Natural killer cell (primary cell): ENCODE results near the gene KLHDC8A. TPM values are rescaled to one million over a fixed set of nuclear protein-coding genes. Genes with fewer than 3 reads are reported as not detected.

Source experiments
- ATAC-seq, 3 donors: fragments of 150-1000 bp in 2 of 3; fragments of 200-7000 bp in 1 of 3; cut with Tn5 transposase; 1 replicate in 1 of 3; 2 replicates in 2 of 3; pipeline ENCODE4 v1.10.0; 2021; ENCODE audit warnings: mild to moderate bottlenecking in 2 of 3, moderate library complexity in 2 of 3
- DNase-seq, 2 donors: peaks; one replicate each; pipeline versions ENCODE4 v3.0.0 to v3.0.0-alpha.2; 2013 to 2021; ENCODE audit warnings: mixed read lengths in 1 of 2
- H3K27ac ChIP-seq: one replicate; pipeline ENCODE4 v1.5.1; 2013; ENCODE audit warnings: mild to moderate bottlenecking, low read length
- H3K27me3 ChIP-seq: one replicate; pipeline ENCODE4 v1.6.1; 2013; ENCODE audit warnings: low read length; ENCODE audit not compliant: control insufficient read depth, insufficient read depth
- H3K36me3 ChIP-seq: one replicate; pipeline ENCODE4 v1.6.1; 2013; ENCODE audit warnings: low read length; ENCODE audit not compliant: control insufficient read depth, insufficient read depth
- H3K4me1 ChIP-seq: one replicate; pipeline ENCODE4 v1.6.1; 2013; ENCODE audit warnings: low read length; ENCODE audit not compliant: control insufficient read depth, insufficient read depth
- H3K4me3 ChIP-seq: one replicate; pipeline ENCODE4 v1.5.1; 2013; ENCODE audit warnings: low read length
- H3K9me3 ChIP-seq: one replicate; pipeline ENCODE4 v1.6.1; 2013; ENCODE audit warnings: low read length; ENCODE audit not compliant: control insufficient read depth, insufficient read depth
- H3K27ac Mint-ChIP-seq, 2 donors: one replicate each; pipeline ENCODE4 v1.8.0; 2022; ENCODE audit warnings: mild to moderate bottlenecking in 2 of 2, mixed read lengths in 2 of 2, moderate library complexity in 1 of 2
- H3K27me3 Mint-ChIP-seq, 2 donors: one replicate each; pipeline ENCODE4 v1.8.0; 2022; ENCODE audit warnings: low read depth in 2 of 2, mixed read lengths in 2 of 2
- H3K36me3 Mint-ChIP-seq: one replicate; pipeline ENCODE4 v1.8.0; 2022; ENCODE audit warnings: mixed read lengths
- H3K4me1 Mint-ChIP-seq, 2 donors: one replicate each; pipeline ENCODE4 v1.8.0; 2022; ENCODE audit warnings: mixed read lengths in 2 of 2
- H3K4me3 Mint-ChIP-seq: one replicate; pipeline ENCODE4 v1.8.0; 2022; ENCODE audit warnings: mild to moderate bottlenecking, moderate library complexity, mixed read lengths
- H3K9me3 Mint-ChIP-seq, 2 donors: one replicate each; pipeline ENCODE4 v1.8.0; 2022; ENCODE audit warnings: mixed read lengths in 2 of 2
- WGBS: methylation state at CpG from one replicate; pipeline ENCODE4 v1.1.7; 2013; ENCODE audit warnings: missing lambda C conversion rate; ENCODE audit not compliant: insufficient coverage; 5-methylcytosine and 5-hydroxymethylcytosine counted together
- intact Hi-C: fragments of 100-400 bp; cut with micrococcal nuclease; formaldehyde crosslinking; loops from one replicate; pipeline ENCODE4 v1.14.2; 2022
- total RNA-seq, 4 donors: library from RNA; stranded (reverse); fragments of 120-200 nt in 1 of 4; gene quantifications; one replicate each; pipeline versions ENCODE4 v1.2.3 to v1.2.4, GENCODE V29; 2013 to 2022
- TF ChIP-seq, protein P1 (sequence below): fragments of 200-600 bp; IDR thresholded peaks from one replicate; pipeline ENCODE4 v1.8.0; 2022; ENCODE audit warnings: antibody characterized with exemption

KLHDC8A gene
- total RNA-seq, 3 donors from 2014 or later (not counting 1 experiment from before 2014, with no cell fraction given): not detected

- 77% methylated on average over 10 of the region's 10 CpGs for WGBS
- no peaks in the 10 kb centered on the region for H3K36me3 Mint-ChIP-seq
- intact Hi-C loops: no loop called here
- H3K27ac ChIP-seq: no peak overlapping the region
- H3K9me3 ChIP-seq: no peaks in the 10 kb centered on the region
- H3K27me3 Mint-ChIP-seq: peaks cover 36 to 38% of the 10 kb centered on the region in 2 donors
- ATAC-seq: no peak
- no peak for DNase-seq
- H3K9me3 Mint-ChIP-seq: no peaks in the 10 kb centered on the region
- H3K27ac Mint-ChIP-seq: no peak overlapping the region
- no peak overlapping the region for H3K4me3 ChIP-seq
- H3K36me3 ChIP-seq: no peaks in the 10 kb centered on the region
- H3K4me1 ChIP-seq: peaks cover 30% of the 10 kb centered on the region
- H3K27me3 ChIP-seq: peaks cover 21% of the 10 kb centered on the region
- H3K4me1 Mint-ChIP-seq: peaks cover 4 to 17% of the 10 kb centered on the region in 2 donors
- no peak overlapping the region for H3K4me3 Mint-ChIP-seq
- TF ChIP-seq, protein P1, sequence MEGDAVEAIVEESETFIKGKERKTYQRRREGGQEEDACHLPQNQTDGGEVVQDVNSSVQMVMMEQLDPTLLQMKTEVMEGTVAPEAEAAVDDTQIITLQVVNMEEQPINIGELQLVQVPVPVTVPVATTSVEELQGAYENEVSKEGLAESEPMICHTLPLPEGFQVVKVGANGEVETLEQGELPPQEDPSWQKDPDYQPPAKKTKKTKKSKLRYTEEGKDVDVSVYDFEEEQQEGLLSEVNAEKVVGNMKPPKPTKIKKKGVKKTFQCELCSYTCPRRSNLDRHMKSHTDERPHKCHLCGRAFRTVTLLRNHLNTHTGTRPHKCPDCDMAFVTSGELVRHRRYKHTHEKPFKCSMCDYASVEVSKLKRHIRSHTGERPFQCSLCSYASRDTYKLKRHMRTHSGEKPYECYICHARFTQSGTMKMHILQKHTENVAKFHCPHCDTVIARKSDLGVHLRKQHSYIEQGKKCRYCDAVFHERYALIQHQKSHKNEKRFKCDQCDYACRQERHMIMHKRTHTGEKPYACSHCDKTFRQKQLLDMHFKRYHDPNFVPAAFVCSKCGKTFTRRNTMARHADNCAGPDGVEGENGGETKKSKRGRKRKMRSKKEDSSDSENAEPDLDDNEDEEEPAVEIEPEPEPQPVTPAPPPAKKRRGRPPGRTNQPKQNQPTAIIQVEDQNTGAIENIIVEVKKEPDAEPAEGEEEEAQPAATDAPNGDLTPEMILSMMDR: no peak
Measured at GRCh38 chr1:205346956-205347574, 9.7 kb downstream of the KLHDC8A start.

DNA sequence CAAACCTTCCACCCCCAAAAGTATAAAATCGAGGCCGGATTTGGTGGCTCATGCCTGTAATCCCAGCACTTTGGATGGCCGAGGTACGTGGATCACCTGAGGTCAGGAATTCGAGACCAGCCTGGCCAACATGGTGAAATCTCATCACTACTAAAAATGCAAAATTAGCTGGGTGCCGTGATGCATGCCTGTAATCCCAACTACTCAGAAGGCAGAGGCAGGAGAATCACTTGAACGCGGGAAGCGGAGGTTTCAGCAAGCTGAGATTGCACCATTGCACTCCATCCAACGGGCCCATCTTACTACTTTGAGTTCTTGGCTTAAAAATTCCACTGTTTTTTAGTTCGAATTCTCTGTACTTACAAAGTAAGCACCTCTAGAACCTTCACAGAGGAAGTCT is 11.0 kb downstream of the KLHDC8A start:
- TF ChIP-seq, protein P1: no peak
- H3K4me3 ChIP-seq: no peak overlapping the region
- peaks cover 4 to 17% of the 10 kb centered on the region in 2 donors for H3K4me1 Mint-ChIP-seq
- H3K27ac ChIP-seq: no peak overlapping the region
- peaks cover 30% of the 10 kb centered on the region for H3K4me1 ChIP-seq
- H3K9me3 ChIP-seq: no peaks in the 10 kb centered on the region
- DNase-seq: no peak
- H3K27ac Mint-ChIP-seq: no peak overlapping the region
- intact Hi-C loops: no loop called here
- no peaks in the 10 kb centered on the region for H3K9me3 Mint-ChIP-seq
- H3K4me3 Mint-ChIP-seq: no peak overlapping the region
- no peaks in the 10 kb centered on the region for H3K36me3 Mint-ChIP-seq
- peaks cover 21% of the 10 kb centered on the region for H3K27me3 ChIP-seq
- H3K27me3 Mint-ChIP-seq: peaks cover 39 to 49% of the 10 kb centered on the region in 2 donors
- no peaks in the 10 kb centered on the region for H3K36me3 ChIP-seq
- WGBS: 82% methylated on average over 11 of the region's 11 CpGs
- ATAC-seq: no peak

GRCh38 chr1:205344066-205344928 is 12.4 kb downstream of the KLHDC8A start:
- no peaks in the 10 kb centered on the region for H3K9me3 Mint-ChIP-seq
- no peaks in the 10 kb centered on the region for H3K9me3 ChIP-seq
- DNase-seq (peak in 1 of 2 donors; percentile 62), ATAC-seq (peak; percentile 63 to 79 (median 75))
- H3K36me3 Mint-ChIP-seq: no peaks in the 10 kb centered on the region
- H3K4me1 Mint-ChIP-seq: peaks cover 4 to 17% of the 10 kb centered on the region in 2 donors
- TF ChIP-seq, protein P1: no peak
- peaks cover 19% of the 10 kb centered on the region for H3K4me1 ChIP-seq
- H3K27me3 ChIP-seq: peaks cover 21% of the 10 kb centered on the region
- no peaks in the 10 kb centered on the region for H3K36me3 ChIP-seq
- 11% methylated on average over 53 of the region's 59 CpGs for WGBS
- no peak overlapping the region for H3K27ac ChIP-seq
- intact Hi-C loops: no loop called here
- peaks cover 36 to 49% of the 10 kb centered on the region in 2 donors for H3K27me3 Mint-ChIP-seq
- peak overlapping the region; percentile 67 for H3K4me3 Mint-ChIP-seq
- no peak overlapping the region for H3K27ac Mint-ChIP-seq
- H3K4me3 ChIP-seq: peak overlapping the region; percentile 8
